HG03571 (cell line): ENCODE measurements around the gene MAML2.

ENCODE experiments used
- ATAC-seq: cut with Tn5 transposase; IDR thresholded peaks from one replicate; pipeline ENCODE4 v1.9.1; 2021; ENCODE audit not compliant: unreplicated experiment

The MAML2 gene

DNA sequence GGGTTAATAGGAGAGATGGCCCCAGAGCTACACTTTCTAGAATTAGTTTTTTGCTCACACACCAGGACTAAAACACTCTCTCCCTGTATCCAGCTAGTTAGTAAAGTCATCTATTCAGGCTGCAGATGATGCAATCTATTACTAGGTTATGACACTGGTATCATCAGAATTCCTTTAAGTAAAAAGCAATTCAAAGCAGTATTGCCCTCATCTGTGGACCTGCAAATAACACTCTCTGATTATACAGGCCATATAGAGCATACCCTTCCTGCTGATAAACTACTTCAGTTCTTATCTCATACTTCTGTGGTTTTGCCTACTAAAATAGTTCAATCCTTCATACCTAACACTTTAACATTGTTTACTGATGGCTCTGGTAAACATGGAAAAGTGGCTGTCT lies 405.6 kb downstream of the MAML2 start:
- ATAC-seq = no peak

- no peak for ATAC-seq
Measured at GRCh38 chr11:95933594-95933993, 409.4 kb downstream of the MAML2 start.

DNA sequence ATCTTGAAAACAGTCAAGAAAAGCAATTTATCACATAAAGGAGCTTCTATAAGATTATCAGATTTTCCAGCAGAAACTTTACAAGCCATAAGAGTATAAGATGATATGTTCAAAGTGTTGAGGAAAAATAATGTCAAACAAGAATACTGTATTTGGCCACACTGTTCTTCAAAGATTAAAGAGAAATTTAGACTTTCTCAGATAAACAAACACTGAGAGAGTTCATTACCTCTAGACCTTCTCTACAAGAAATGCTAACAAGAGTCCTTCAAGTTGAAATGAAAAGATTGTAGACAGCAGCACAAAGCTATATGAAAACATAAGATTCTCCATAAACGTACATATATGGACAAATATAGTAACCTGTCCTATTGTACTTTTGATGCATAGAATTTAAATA lies 411.1 kb downstream of the MAML2 start:
- ATAC-seq = no peak

- ATAC-seq = no peak
Measured at GRCh38 chr11:95930948-95931347, 412.0 kb downstream of the MAML2 start.

DNA sequence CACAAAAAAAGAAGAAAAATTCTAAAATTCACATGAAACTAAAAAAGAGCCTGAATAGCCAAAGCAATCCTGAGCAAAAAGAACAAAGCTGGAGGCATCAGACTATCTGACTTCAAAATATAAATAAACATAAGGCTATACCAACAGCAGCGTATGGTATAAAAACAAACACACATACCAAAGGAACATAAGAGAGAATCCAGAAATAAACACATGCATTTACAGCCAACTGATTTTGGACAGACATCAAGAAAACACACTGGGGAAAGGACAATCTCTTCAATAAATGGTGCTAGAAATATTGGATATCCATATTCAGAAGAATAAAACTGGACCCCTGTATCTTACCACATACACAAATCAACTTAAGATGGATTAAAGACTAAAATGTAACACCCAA lies 416.3 kb downstream of the MAML2 start:
- ATAC-seq = no peak
